ENCODE measurements around the gene SMIM31. TPM values are rescaled to one million over a fixed set of nuclear protein-coding genes. Genes with fewer than 3 reads are reported as not detected.

The SMIM31 gene
- total RNA-seq, 1 experiment from 2014 or later, result not detected

DNA sequence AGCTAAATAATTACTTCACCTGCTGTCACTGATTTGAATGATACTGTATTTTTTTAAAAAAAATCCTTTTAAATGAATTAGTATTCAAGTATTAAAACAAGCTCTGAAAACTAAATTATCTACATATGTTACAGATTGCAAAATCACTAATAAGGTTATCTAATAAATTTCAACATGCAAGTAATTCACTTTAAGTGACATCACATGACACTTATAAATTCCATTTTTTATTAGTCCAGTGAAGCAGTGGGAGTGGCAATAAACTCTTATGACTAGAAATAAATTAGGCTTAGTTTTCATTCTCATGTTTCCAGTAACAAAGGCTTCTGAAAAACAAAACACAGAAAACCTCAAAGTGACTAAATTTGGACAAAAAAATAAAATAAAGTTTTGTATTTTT, 36.3 kb downstream of the SMIM31 start:
- Histone ChIP-seq H4K91ac (ENCODE audit: insufficient read length, low read depth, low read length) (no peak overlapping the region), H3K23me2 (ENCODE audit: insufficient read length, low read depth, low read length, poor library complexity, severe bottlenecking) (no peaks in the 10 kb centered on the region), H4K20me1 (ENCODE audit: control insufficient read depth, insufficient read depth, insufficient read length) (no peaks in the 10 kb centered on the region), H2BK15ac (ENCODE audit: low read depth, low read length) (no peak overlapping the region), H3K9me3 (ENCODE audit: control insufficient read depth, low read depth, low read length) (no peaks in the 10 kb centered on the region), H3T11ph (ENCODE audit: low read length) (no peak overlapping the region), H3K18ac (ENCODE audit: insufficient read length, low read depth, low read length) (no peak overlapping the region), H2BK20ac (ENCODE audit: low read depth, low read length, poor library complexity, severe bottlenecking) (no peak overlapping the region), H3K23ac (ENCODE audit: insufficient read length, low read depth, low read length) (no peak overlapping the region), H2AFZ (ENCODE audit: low read length) (no peak overlapping the region), H2AK5ac (ENCODE audit: insufficient read length, low read length) (no peak overlapping the region), H3K9ac (ENCODE audit: extremely low read depth, insufficient read length, low read length) (no peak overlapping the region), H3K27ac (ENCODE audit: insufficient read length, low read depth, low read length) (no peak overlapping the region), H2BK12ac (ENCODE audit: insufficient read length, low read depth, low read length) (no peak overlapping the region), H2BK5ac (ENCODE audit: insufficient read length, low read length) (no peak overlapping the region), H3K4me2 (ENCODE audit: insufficient read depth, insufficient read length, low read length) (no peak overlapping the region), H3K4ac (ENCODE audit: low read depth, low read length) (no peak overlapping the region), H3K27me3 (ENCODE audit: insufficient read depth, low read length) (no peaks in the 10 kb centered on the region), H3K14ac (ENCODE audit: insufficient read depth, low read length) (no peak overlapping the region), H3K4me1 (ENCODE audit: insufficient read depth, low read length) (no peaks in the 10 kb centered on the region), H3K56ac (ENCODE audit: insufficient read length, low read depth, low read length) (no peak overlapping the region), H4K8ac (replicated peaks; ENCODE audit: insufficient read length, low read depth, low read length) (no peak overlapping the region), H4K5ac (ENCODE audit: insufficient read length, low read depth, low read length) (no peak overlapping the region), H3K79me2 (ENCODE audit: insufficient read depth, low read length) (no peaks in the 10 kb centered on the region), H2BK120ac (ENCODE audit: low read depth, low read length, poor library complexity, severe bottlenecking) (no peak overlapping the region), H3K79me1 (ENCODE audit: insufficient read depth, low read depth, low read length, poor library complexity, severe bottlenecking) (no peaks in the 10 kb centered on the region)
- Mint-ChIP-seq H3K4me1 (peaks cover 5 to 11% of the 10 kb centered on the region in 2 experiments), H3K27me3 (ENCODE audit: low read depth) (no peaks in the 10 kb centered on the region), H3K27ac (no peak overlapping the region), H3K36me3 (ENCODE audit: insufficient read depth in 1 of 3, low read depth in 3 of 3) (peaks cover 0 to 12% (median 5%) of the 10 kb centered on the region in 3 experiments; a peak in 5 of 7 replicates), H3K4me3 (no peak overlapping the region), H3K9me3 (peaks cover 6% of the 10 kb centered on the region in 2 experiments; a peak in 3 of 5 replicates)
- TF ChIP-seq, protein P1, sequence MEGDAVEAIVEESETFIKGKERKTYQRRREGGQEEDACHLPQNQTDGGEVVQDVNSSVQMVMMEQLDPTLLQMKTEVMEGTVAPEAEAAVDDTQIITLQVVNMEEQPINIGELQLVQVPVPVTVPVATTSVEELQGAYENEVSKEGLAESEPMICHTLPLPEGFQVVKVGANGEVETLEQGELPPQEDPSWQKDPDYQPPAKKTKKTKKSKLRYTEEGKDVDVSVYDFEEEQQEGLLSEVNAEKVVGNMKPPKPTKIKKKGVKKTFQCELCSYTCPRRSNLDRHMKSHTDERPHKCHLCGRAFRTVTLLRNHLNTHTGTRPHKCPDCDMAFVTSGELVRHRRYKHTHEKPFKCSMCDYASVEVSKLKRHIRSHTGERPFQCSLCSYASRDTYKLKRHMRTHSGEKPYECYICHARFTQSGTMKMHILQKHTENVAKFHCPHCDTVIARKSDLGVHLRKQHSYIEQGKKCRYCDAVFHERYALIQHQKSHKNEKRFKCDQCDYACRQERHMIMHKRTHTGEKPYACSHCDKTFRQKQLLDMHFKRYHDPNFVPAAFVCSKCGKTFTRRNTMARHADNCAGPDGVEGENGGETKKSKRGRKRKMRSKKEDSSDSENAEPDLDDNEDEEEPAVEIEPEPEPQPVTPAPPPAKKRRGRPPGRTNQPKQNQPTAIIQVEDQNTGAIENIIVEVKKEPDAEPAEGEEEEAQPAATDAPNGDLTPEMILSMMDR (conservative IDR thresholded peaks at IDR 0.05), result no peak
- no peak for DNase-seq
